GM19023 (cell line): ENCODE measurements around the gene PLA2G6.
"Not testable (repeated sequence)": the region's sequence is repeated elsewhere in the genome, so short reads cannot be mapped to it uniquely, and the experiment has no call there.

Source experiments
- ATAC-seq: cut with Tn5 transposase; IDR thresholded peaks from one replicate; pipeline ENCODE4 v1.9.1; 2021; ENCODE audit warnings: mild to moderate bottlenecking, moderate library complexity; ENCODE audit not compliant: unreplicated experiment

Gene PLA2G6

GRCh38 chr22:38137876-38138687 lies 43.5 kb downstream of the PLA2G6 start:
- no peak for ATAC-seq

DNA sequence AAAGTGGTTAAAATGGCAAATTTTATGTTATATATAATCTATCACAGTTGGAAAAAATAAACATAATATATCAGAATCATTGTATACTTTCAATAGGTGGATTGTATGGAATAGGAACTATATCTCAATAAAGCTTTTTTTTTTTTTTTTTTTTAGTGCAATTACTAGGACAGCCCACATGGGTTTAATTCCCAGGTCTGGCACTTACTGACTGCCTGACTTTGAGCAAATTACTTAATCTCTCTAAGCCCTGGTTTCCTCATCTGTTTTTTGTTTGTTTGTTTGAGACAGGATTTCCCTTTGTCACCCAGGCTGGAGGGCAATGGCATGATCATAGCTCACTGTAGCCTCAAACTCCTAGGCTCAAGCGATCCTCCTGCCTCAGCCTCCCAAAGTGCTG lies 45.0 kb downstream of the PLA2G6 start:
- no peak for ATAC-seq

- no peak for ATAC-seq
These were observed 46.4 kb downstream of the PLA2G6 start for GRCh38 chr22:38135133-38135706.

DNA sequence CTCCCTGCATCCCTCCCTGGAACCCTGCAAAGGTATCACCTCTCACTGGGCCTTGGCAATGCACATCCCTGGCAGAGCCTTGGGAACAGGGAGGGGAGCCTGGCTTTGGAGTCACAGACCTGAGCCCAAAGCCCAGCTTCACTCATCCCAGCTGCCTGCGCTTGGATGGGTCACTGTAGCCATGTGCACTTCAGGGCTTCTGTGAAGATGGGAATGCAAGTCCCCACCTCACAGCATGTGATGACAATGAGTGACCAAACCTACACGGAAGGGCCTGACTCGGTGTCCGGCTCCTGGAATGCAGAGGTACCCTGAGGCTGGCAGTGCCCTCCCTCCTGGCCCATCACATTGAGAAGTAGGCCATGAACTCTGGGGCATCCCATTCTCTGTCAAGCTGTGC lies 48.3 kb downstream of the PLA2G6 start:
- no peak for ATAC-seq

GRCh38 chr22:38132794-38133193 lies 48.8 kb downstream of the PLA2G6 start:
- no peak for ATAC-seq

DNA sequence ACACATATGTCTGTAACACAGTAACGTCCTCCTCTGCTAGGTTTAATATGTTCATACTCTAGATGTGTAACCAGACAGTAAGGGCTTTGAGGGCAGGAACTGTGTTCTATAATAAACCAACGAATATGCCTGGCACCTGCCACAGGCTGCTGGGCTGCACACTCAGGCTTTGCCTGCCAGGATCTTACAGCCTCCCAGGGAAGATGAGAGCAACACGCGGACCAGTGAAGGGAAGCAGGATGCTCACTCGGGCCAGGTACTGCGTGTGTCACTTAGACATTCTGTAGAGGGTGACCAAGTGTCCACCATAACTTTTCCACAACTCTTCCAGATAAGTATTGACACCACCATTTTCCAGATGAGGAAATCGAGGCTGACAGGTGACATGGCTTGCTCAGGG lies 49.5 kb downstream of the PLA2G6 start:
- no peak for ATAC-seq

DNA sequence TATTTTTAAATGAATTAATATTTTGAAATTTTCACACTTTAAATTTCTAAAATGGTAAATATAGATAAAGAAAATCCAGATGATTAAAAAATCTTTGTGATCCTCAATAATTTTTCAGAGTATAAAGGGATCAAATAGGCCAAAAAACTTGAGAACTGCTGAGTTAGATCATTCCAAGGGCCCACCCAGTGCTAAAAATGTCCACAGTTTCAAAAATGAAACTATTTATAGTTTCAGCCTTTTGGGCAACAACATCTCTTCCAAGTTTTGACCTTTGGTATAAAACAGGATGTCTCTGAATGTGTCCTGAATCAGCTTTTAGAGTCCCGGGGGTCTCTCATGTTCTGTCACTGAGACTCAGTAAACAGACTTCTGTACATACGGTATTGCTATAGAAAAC lies 50.2 kb downstream of the PLA2G6 start:
- ATAC-seq, result no peak

GRCh38 chr22:38129856-38130255 lies 51.8 kb downstream of the PLA2G6 start:
- no peak for ATAC-seq

GRCh38 chr22:38129021-38129420 lies 52.6 kb downstream of the PLA2G6 start:
- ATAC-seq, result no peak

GRCh38 chr22:38127869-38128268 lies 53.8 kb downstream of the PLA2G6 start:
- ATAC-seq, result no peak

DNA sequence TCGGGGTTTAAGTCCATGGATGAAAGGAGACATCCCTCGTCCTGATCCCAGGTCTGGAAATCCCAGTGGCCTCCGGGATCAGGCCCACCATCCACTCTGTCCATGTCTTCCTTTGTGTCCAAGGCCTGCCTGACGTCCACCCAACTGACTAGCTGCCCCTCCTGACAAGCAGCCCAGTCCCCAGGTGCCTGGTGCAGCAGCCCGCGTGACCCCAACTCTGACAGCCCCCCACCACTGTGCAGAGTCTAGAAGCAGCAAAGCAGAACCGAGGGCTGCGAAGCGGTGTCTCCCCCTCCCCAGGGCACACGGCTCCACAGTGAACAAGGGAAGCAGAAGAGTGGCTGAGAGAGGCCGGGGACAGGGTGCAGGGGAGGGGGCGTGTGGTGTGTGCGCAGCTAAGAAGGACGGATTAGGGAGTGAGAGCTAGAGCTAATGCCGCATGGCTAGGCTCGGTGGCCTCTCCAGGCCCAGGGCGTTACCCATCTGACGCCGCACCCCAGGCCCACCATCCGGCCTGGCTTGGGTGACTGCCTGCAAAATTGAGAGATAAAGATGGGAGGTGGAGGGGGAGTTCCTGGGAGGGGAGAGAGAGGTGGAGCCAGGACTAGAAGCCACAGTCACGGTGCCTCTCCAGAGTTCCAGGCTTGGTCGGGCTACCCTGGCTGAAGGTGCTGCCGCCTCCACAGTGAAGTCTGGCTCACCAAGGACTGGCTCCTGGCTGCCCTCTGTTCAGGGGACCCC lies 54.5 kb downstream of the PLA2G6 start:
- no peak for ATAC-seq

DNA sequence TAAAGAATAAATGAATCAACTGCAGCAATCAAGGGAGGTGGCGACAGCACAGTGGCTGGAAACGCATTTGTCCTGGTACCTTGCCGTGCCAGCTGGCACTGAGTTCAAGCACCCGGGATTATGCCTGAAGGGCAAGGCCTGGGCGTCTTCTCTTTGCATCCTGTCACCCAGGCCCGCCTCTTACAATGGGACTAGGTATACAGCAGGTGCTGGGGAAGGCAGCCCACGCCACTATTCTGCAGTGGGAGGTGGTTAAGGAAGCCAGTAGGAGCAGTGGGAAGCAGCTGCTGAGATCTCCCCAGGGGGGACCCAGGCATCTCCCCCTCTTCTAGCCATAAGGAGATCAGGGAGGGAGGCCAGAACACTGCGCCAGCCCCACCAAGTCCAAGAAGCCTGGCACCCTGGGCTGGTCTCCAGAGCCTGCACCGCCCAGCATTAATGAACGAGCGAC lies 55.9 kb downstream of the PLA2G6 start:
- ATAC-seq, result no peak

DNA sequence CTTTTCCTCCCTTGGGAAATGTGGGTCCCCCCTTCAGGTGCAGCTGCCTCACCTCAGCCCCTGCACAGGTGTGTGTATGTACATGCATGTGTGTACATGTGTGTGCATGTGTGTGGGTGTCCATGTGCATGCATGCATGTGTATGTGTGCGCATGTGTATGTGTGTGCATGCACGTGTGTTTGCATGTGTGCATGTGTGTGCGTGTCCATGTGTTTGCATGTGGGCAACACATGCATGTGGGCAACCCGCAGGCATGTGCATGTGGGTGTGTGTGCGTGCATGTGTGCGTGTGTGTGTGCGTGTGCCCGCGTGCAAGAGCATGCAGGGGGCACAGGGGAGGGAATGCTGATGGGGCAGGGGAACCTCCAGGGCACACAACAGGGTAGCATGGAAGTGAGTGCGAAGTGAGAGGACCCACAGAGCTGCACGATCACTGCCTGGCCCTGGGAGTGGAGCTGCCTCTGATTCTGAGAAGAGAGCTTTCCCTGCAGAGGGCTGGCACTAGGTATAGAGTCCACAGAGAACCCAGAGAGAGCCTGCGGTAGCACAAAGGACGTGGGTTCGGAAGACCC lies 56.5 kb downstream of the PLA2G6 start:
- ATAC-seq, result no peak

- no peak for ATAC-seq
These were observed 57.2 kb downstream of the PLA2G6 start for GRCh38 chr22:38124236-38124974.

- no peak for ATAC-seq
These were observed 59.0 kb downstream of the PLA2G6 start for GRCh38 chr22:38122616-38123015.

GRCh38 chr22:38120359-38121110 lies 61.1 kb downstream of the PLA2G6 start:
- ATAC-seq, result no peak

DNA sequence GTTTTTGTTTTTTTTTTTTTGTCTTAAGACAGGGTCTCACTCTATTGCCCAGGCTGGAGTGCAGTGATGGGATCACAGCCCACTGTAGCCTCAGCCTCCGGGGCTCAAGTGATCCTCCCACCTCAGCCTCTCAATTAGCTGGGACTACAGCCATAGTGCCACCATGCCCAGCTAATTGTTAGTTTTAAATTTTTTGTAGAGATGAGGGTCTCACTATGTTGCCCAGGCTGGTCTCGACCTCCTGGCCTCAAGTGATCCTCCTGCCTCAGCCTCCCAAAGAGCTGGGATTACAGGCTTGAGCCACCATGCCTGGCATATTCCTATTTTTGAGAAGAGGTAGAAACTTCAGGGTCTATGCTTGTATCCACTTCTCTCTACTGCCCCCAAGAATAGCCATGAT lies 62.9 kb downstream of the PLA2G6 start:
- ATAC-seq, result not testable (repeated sequence)

DNA sequence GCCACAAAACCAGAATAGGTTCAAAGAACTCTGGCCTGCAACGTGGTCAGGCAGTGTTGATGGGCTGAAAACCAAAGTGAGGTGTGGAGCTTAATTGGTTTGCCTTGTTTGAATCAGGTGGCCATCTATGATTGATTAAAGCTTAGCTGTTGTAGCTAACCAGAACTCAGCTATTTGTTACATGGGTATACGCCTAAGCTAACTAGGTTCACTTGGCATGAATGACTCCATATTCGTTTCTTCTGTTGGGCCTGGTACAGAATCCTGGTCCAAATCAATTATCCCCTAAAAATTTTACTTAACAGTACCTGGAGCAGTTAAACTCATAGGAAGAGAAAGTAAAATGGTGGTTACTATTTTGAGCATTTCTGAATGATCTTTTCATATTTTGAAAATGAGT lies 63.4 kb downstream of the PLA2G6 start:
- no peak for ATAC-seq

GRCh38 chr22:38117556-38117955 lies 64.1 kb downstream of the PLA2G6 start:
- not testable (repeated sequence) for ATAC-seq
